GM04503 (cell line): ENCODE data around the gene EXOC6B.
"Not testable (repeated sequence)": the region's sequence is repeated elsewhere in the genome, so short reads cannot be mapped to it uniquely, and the experiment has no call there.

Experiments
- DNase-seq: peaks from one replicate; pipeline ENCODE4 v3.0.0-alpha.2; 2012; ENCODE audit warnings: low read depth

EXOC6B gene

GRCh38 chr2:72427022-72427861 is 398.6 kb downstream of the EXOC6B start:
- no peak for DNase-seq

- DNase-seq: no peak
Measured at GRCh38 chr2:72425996-72426395, 399.8 kb downstream of the EXOC6B start.

GRCh38 chr2:72423756-72424155 is 402.1 kb downstream of the EXOC6B start:
- no peak for DNase-seq

GRCh38 chr2:72421771-72422379 is 404.0 kb downstream of the EXOC6B start:
- not testable (repeated sequence) for DNase-seq

GRCh38 chr2:72415781-72416475 is 409.9 kb downstream of the EXOC6B start:
- DNase-seq: no peak

- DNase-seq: peak; percentile 69
Measured at GRCh38 chr2:72415241-72415661, 410.6 kb downstream of the EXOC6B start.

GRCh38 chr2:72414137-72414760 is 411.6 kb downstream of the EXOC6B start:
- peak; percentile 89 for DNase-seq

- no peak for DNase-seq
Measured at GRCh38 chr2:72413716-72414115, 412.1 kb downstream of the EXOC6B start.

- DNase-seq: no peak
Measured at GRCh38 chr2:72412214-72412613, 413.6 kb downstream of the EXOC6B start.

- DNase-seq: no peak
Measured at GRCh38 chr2:72399879-72400278, 426.0 kb downstream of the EXOC6B start.

GRCh38 chr2:72395096-72395495 is 430.7 kb downstream of the EXOC6B start:
- no peak for DNase-seq

GRCh38 chr2:72394541-72395070 is 431.2 kb downstream of the EXOC6B start:
- DNase-seq: no peak

- DNase-seq: no peak
Measured at GRCh38 chr2:72389447-72389846, 436.4 kb downstream of the EXOC6B start.

GRCh38 chr2:72388263-72388662 is 437.6 kb downstream of the EXOC6B start:
- no peak for DNase-seq

- no peak for DNase-seq
Measured at GRCh38 chr2:72386288-72386687, 439.5 kb downstream of the EXOC6B start.

GRCh38 chr2:72378753-72379348 is 447.0 kb downstream of the EXOC6B start:
- no peak for DNase-seq

GRCh38 chr2:72367530-72368225 is 458.2 kb downstream of the EXOC6B start:
- peak; percentile 95 for DNase-seq

- no peak for DNase-seq
Measured at GRCh38 chr2:72363406-72363805, 462.4 kb downstream of the EXOC6B start.

GRCh38 chr2:72362733-72363132 is 463.1 kb downstream of the EXOC6B start:
- no peak for DNase-seq

- DNase-seq: no peak
Measured at GRCh38 chr2:72361521-72361920, 464.3 kb downstream of the EXOC6B start.

GRCh38 chr2:72361042-72361441 is 464.8 kb downstream of the EXOC6B start:
- DNase-seq: no peak
